Mucosa of descending colon (tissue), 3 donors: Measurements from ENCODE around the gene TMEM239. TPM values are rescaled to one million over a fixed set of nuclear protein-coding genes. Genes with fewer than 3 reads are reported as not detected.

Experiments used
- ATAC-seq: fragments of 200-7000 bp; cut with Tn5 transposase; one replicate; pipeline ENCODE4 v1.9.1; 2020; ENCODE audit warnings: mild to moderate bottlenecking, moderate library complexity
- DNase-seq, 3 donors: peaks; one replicate each; pipeline ENCODE4 v3.0.0-alpha.2; 2020
- H3K36me3 ChIP-seq: fragments of 200-600 bp; one replicate; pipeline ENCODE4 v1.8.0; 2021; ENCODE audit warnings: low read depth, mild to moderate bottlenecking
- H3K4me1 ChIP-seq: fragments of 200-600 bp; one replicate; pipeline ENCODE4 v1.8.0; 2021; ENCODE audit warnings: low read depth, mild to moderate bottlenecking
- H3K4me3 ChIP-seq: fragments of 200-600 bp; one replicate; pipeline ENCODE4 v1.8.0; 2021; ENCODE audit warnings: mild to moderate bottlenecking
- H3K9me3 ChIP-seq: fragments of 200-600 bp; one replicate; pipeline ENCODE4 v1.8.0; 2021; ENCODE audit warnings: mild to moderate bottlenecking
- intact Hi-C, 2 donors: fragments of 100-400 bp; cut with DNase I in 1 of 2; cut with micrococcal nuclease in 1 of 2; formaldehyde crosslinking; loops; one replicate each; pipeline versions ENCODE4 v1.11.0 to v1.11.1; 2022; cut with DNase I, micrococcal nuclease
- total RNA-seq, 3 donors: library from RNA; stranded (reverse); fragmentation: NEBNext Ultra II Directional in 2 of 3; extraction: Animal tissue kit (Norgen Biotek cat#: 25700) in 2 of 3; gene quantifications; one replicate each; pipeline versions ENCODE4 v1.2.1 to v1.2.4, GENCODE V29; 2021 to 2023
- TF ChIP-seq, protein P1 (sequence below): fragments of 200-600 bp; IDR thresholded peaks from one replicate; pipeline ENCODE4 v1.8.0; 2022; ENCODE audit warnings: antibody characterized with exemption, mild to moderate bottlenecking
- donor health status: DM: no; HTN: no; CAD: no; lungs with moderate emphysema.
- donor health status: DM: no; HTN: no; CAD: no.
- donor health status: DM: no; HTN: yes; CAD: no.

Gene TMEM239
- total RNA-seq, 3 donors from 2014 or later = not detected

DNA sequence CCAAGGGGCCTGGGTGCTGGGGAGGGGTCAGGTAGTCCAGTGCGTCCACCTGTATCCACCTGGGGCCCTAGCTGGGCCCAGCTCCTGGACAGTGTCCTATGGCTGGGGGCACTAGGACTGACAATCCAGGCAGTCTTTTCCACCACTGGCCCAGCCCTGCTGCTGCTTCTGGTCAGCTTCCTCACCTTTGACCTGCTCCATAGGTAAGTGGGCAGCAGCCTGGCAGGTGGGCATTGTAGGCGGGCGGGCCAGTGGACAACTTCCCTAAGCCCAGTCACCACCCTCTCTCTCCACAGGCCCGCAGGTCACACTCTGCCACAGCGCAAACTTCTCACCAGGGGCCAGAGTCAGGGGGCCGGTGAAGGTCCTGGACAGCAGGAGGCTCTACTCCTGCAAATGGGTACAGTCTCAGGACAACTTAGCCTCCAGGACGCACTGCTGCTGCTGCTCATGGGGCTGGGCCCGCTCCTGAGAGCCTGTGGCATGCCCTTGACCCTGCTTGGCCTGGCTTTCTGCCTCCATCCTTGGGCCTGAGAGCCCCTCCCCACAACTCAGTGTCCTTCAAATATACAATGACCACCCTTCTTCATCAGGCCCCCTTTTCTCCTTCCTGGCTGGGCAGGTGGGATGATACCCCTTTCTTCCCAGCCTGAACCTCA lies 793 bp upstream of the TMEM239 start:
- TF ChIP-seq, protein P1, sequence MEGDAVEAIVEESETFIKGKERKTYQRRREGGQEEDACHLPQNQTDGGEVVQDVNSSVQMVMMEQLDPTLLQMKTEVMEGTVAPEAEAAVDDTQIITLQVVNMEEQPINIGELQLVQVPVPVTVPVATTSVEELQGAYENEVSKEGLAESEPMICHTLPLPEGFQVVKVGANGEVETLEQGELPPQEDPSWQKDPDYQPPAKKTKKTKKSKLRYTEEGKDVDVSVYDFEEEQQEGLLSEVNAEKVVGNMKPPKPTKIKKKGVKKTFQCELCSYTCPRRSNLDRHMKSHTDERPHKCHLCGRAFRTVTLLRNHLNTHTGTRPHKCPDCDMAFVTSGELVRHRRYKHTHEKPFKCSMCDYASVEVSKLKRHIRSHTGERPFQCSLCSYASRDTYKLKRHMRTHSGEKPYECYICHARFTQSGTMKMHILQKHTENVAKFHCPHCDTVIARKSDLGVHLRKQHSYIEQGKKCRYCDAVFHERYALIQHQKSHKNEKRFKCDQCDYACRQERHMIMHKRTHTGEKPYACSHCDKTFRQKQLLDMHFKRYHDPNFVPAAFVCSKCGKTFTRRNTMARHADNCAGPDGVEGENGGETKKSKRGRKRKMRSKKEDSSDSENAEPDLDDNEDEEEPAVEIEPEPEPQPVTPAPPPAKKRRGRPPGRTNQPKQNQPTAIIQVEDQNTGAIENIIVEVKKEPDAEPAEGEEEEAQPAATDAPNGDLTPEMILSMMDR = no peak
- no peaks in the 10 kb centered on the region for H3K36me3 ChIP-seq
- DNase-seq = no peak
- no peaks in the 10 kb centered on the region for H3K9me3 ChIP-seq
- intact Hi-C loops = no loop called here
- no peak overlapping the region for H3K4me3 ChIP-seq
- ATAC-seq = no peak
- no peaks in the 10 kb centered on the region for H3K4me1 ChIP-seq

DNA sequence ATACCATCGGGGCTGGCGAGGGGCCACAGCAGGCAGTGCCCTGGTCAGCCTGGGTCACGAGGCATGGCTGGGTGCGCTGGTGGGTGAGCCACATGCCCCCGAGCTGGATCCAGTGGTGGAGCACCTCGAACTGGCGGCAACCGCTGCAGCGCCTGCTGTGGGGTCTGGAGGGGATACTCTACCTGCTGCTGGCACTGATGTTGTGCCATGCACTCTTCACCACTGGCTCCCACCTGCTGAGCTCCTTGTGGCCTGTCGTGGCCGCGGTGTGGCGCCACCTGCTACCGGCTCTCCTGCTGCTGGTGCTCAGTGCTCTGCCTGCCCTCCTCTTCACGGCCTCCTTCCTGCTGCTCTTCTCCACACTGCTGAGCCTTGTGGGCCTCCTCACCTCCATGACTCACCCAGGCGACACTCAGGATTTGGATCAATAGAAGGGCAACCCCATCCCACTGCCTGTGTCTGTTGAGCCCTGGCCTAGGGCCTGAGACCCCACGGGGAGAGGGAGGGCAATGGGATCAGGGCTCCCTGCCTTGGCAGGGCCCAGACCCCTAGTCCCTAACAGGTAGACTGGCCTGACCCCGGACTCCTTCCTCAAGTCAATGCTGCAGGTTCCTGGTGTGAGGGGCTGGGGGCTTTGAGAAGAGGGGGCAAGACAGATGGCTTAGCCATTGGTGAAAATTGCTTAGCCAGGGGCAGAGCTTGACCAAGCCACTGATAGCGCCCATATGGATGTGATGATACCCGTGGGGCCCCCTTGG lies 598 bp downstream of the TMEM239 start:
- Histone ChIP-seq H3K4me1 (no peaks in the 10 kb centered on the region), H3K4me3 (no peak overlapping the region), H3K36me3 (no peaks in the 10 kb centered on the region), H3K9me3 (no peaks in the 10 kb centered on the region)
- TF ChIP-seq, protein P1 = no peak
- DNase-seq (peak in 1 of 3 donors; percentile 23), ATAC-seq (no peak)
- intact Hi-C loops = no loop called here

DNA sequence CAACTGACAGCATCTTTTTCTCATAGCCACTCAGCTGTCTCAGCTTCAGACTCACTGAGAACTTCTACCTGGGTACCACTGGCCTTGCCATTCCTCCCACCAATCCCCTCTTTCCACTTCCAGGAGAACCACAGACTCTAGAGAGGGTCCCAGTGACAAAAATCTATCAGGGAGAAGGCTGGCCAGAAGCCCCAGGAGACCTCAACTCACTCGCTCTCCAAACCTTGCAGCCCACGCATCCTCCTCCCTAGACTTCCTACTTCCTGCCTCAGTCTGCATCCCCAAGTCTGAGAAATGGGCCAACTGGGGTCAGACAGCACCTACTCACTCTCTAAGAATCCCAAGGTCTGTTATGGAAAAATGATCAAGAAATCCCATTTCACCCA lies 1.2 kb downstream of the TMEM239 start:
- TF ChIP-seq, protein P1 = no peak
- no peak for ATAC-seq
- Histone ChIP-seq H3K4me1 (no peaks in the 10 kb centered on the region), H3K9me3 (no peaks in the 10 kb centered on the region), H3K36me3 (no peaks in the 10 kb centered on the region), H3K4me3 (no peak overlapping the region)
- DNase-seq = no peak
- intact Hi-C loops = no loop called here

GRCh38 chr20:2817891-2818595 lies 1.9 kb downstream of the TMEM239 start:
- ATAC-seq (no peak), DNase-seq (no peak)
- no peaks in the 10 kb centered on the region for H3K9me3 ChIP-seq
- TF ChIP-seq, protein P1 = no peak
- no peaks in the 10 kb centered on the region for H3K4me1 ChIP-seq
- intact Hi-C loops = no loop called here
- no peak overlapping the region for H3K4me3 ChIP-seq
- no peaks in the 10 kb centered on the region for H3K36me3 ChIP-seq

DNA sequence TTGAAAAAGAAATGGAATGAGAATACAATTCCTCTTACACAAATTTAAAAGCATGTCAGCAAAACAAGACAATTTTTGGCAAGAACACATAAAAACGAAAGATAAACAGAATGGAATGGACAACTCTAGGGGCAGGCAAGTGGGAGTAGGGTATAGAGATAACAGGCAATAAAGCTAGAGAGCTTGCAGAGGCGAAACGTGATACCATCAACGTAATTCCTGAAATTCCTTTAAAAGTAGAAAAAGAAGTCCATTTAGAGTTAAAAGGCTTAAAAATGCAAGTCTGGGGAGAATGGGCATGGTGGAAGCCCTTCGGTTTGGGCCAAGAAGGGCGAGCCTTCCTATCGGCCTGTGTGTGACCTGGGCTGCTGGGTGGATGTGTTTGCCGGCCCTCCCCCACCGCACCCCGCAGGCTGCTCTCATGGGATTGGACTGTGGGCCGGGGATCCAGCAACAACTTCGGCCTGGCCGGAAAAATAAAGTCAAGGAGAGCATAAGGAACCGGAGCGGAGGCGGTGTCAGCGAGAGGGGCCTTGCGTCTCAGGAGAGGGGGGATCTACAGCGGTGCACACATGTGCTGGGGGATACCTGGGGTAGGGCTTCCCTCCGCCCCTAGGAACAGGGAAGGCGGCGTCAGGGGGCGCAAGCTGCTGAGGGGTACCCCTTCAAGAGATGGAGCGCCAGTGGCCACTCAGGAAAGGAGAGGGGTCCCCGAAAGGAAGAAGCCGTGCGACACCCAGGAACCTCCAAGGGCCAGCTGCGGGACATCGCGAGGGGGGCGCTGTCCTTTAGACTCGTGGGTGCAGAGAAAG lies 4.1 kb downstream of the TMEM239 start:
- intact Hi-C loops = no loop called here
- H3K4me3 ChIP-seq = no peak overlapping the region
- no peaks in the 10 kb centered on the region for H3K4me1 ChIP-seq
- TF ChIP-seq, protein P1 = no peak
- ATAC-seq (no peak), DNase-seq (no peak)
- no peaks in the 10 kb centered on the region for H3K9me3 ChIP-seq
- no peaks in the 10 kb centered on the region for H3K36me3 ChIP-seq
